HCT116 (cell line): Measurements from ENCODE around the gene PNRC2. TPM values are rescaled to one million over a fixed set of nuclear protein-coding genes. Genes with fewer than 3 reads are reported as not detected.

Source experiments
- ATAC-seq: fragments of 200-7000 bp; cut with Tn5 transposase; 2 replicates; pipeline ENCODE4 v1.9.1; 2020; ENCODE audit warnings: mild to moderate bottlenecking, moderate library complexity
- BruUV-seq: library from RNA; stranded (reverse); fragments of 400-500 nt; replicated peaks from 2 replicates; lab custom pipeline; 2021; lab: Mats Ljungman, UMichigan
- CTCF ChIA-PET: fragments of 300-600 bp; sonication (Branson Sonifier 250); formaldehyde crosslinking; loops from one replicate; lab custom pipeline; 2021; ENCODE audit warnings: antibody characterized with exemption; lab: Charles Lee
- POLR2A ChIA-PET: fragments of 300-600, 350-600 bp; sonication (Branson Sonifier 250); formaldehyde crosslinking; loops from one replicate; lab custom pipeline; 2021; ENCODE audit warnings: antibody characterized with exemption; lab: Charles Lee
- RAD21 ChIA-PET, 2 experiments: fragments of 300-600 bp; sonication (Branson Sonifier 250); formaldehyde crosslinking; loops; one replicate each; lab custom pipeline; 2023; ENCODE audit warnings: low total read pairs in 2 of 2; ENCODE audit not compliant: uncharacterized antibody in 2 of 2, unreplicated experiment in 2 of 2, low non-redundant PET in 1 of 2; lab: Charles Lee
- DNase-seq: peaks from one replicate; pipeline ENCODE4 v3.0.0-alpha.2; 2010; ENCODE audit warnings: low read depth, low spot score
- H2AFZ ChIP-seq: fragments of 200-600 bp; shearing (Covaris generic), sonication (generic); 2 replicates; pipeline ENCODE4 v1.6.1; 2017; ENCODE audit warnings: low read depth, mixed run types, mixed read lengths, antibody characterized with exemption, low read length; ENCODE audit not compliant: poor library complexity, severe bottlenecking
- H3K27ac ChIP-seq: 2 replicates; pipeline ENCODE4 v1.5.1; 2012; ENCODE audit warnings: low read depth, low read length
- H3K27me3 ChIP-seq: fragments of 200-600 bp; sonication (generic); 2 replicates; pipeline ENCODE4 v1.6.1; 2016; ENCODE audit warnings: mixed run types, low read length, mixed read lengths; ENCODE audit not compliant: insufficient read depth
- H3K36me3 ChIP-seq, 2 experiments: fragments of 200-500 bp in 1 of 2; fragments of 200-600 bp in 1 of 2; sonication (Bioruptor generic) in 1 of 2; sonication (generic) in 1 of 2; 2 replicates each; pipeline versions ENCODE4 v1.5.1 to v1.6.1; 2014 to 2016; ENCODE audit warnings: low read length in 2 of 2, inconsistent platforms in 1 of 2, mixed read lengths in 1 of 2, mixed run types in 1 of 2; ENCODE audit not compliant: insufficient read depth in 2 of 2, control insufficient read depth in 1 of 2
- H3K4me1 ChIP-seq, 2 experiments: fragments of 200-600 bp in 1 of 2; sonication (generic) in 1 of 2; 2 replicates each; pipeline versions ENCODE4 v1.5.1 to v1.6.1; 2012 to 2017; ENCODE audit warnings: low read length in 2 of 2, inconsistent platforms in 1 of 2, mild to moderate bottlenecking in 1 of 2, mixed read lengths in 1 of 2, mixed run types in 1 of 2, moderate library complexity in 1 of 2; ENCODE audit not compliant: insufficient read depth in 2 of 2, control insufficient read depth in 1 of 2
- H3K4me2 ChIP-seq: fragments of 200-600 bp; sonication (generic); 2 replicates; pipeline ENCODE4 v1.6.1; 2017; ENCODE audit warnings: mixed run types, low read length, mixed read lengths
- H3K4me3 ChIP-seq, 2 experiments: fragments of 200-600 bp in 1 of 2; sonication (generic) in 1 of 2; replicated peaks in 1 of 2; 2 replicates each; pipeline ENCODE4 v1.5.1; 2011 to 2016; ENCODE audit warnings: low read length in 2 of 2, control low read depth in 1 of 2, low read depth in 1 of 2, mild to moderate bottlenecking in 1 of 2, mixed read lengths in 1 of 2, mixed run types in 1 of 2
- H3K79me2 ChIP-seq: fragments of 200-600 bp; sonication (generic); 2 replicates; pipeline ENCODE4 v1.6.1; 2017; ENCODE audit warnings: mild to moderate bottlenecking, mixed run types, low read length, moderate library complexity, mixed read lengths; ENCODE audit not compliant: insufficient read depth
- H3K9ac ChIP-seq: fragments of 200-600 bp; sonication (generic); 2 replicates; pipeline ENCODE4 v1.6.1; 2016; ENCODE audit warnings: low read length, mixed read lengths
- H3K9me2 ChIP-seq: fragments of 200-600 bp; sonication (generic), shearing (Covaris generic); 2 replicates; pipeline ENCODE4 v1.6.1; 2017; ENCODE audit warnings: mixed run types, mild to moderate bottlenecking, moderate library complexity; ENCODE audit not compliant: insufficient read depth
- H3K9me3 ChIP-seq, 2 experiments: fragments of 200-500 bp in 1 of 2; fragments of 200-600 bp in 1 of 2; sonication (Bioruptor generic) in 1 of 2; sonication (generic) in 1 of 2; 2 replicates each; pipeline ENCODE4 v1.6.1; 2014 to 2017; ENCODE audit warnings: low read length in 2 of 2, mixed read lengths in 2 of 2, inconsistent platforms in 1 of 2, low read depth in 1 of 2, mild to moderate bottlenecking in 1 of 2, mixed run types in 1 of 2, moderate library complexity in 1 of 2; ENCODE audit not compliant: control insufficient read depth in 1 of 2, insufficient read depth in 1 of 2
- H4K20me1 ChIP-seq: fragments of 200-600 bp; sonication (generic), shearing (Covaris generic); 2 replicates; pipeline ENCODE4 v1.6.1; 2017; ENCODE audit warnings: mixed run types, mild to moderate bottlenecking, moderate library complexity; ENCODE audit not compliant: insufficient read depth
- ELF1 ChIP-seq: IDR thresholded peaks from 2 replicates; pipeline ENCODE4 v1.6.1; 2012; ENCODE audit warnings: low read depth, borderline replicate concordance
- FOSL1 ChIP-seq: IDR thresholded peaks from 2 replicates; pipeline ENCODE4 v1.6.1; 2012; ENCODE audit warnings: low read depth
- JUND ChIP-seq: IDR thresholded peaks from 2 replicates; pipeline ENCODE4 v1.6.1; 2012
- RAD21 ChIP-seq: IDR thresholded peaks from 2 replicates; pipeline ENCODE4 v1.6.1; 2012; ENCODE audit warnings: low read depth, mild to moderate bottlenecking
- REST ChIP-seq: IDR thresholded peaks from 2 replicates; pipeline ENCODE4 v1.6.1; 2012; ENCODE audit warnings: low read depth
- SP1 ChIP-seq: IDR thresholded peaks from 2 replicates; pipeline ENCODE4 v1.6.1; 2012; ENCODE audit warnings: low read depth
- YY1 ChIP-seq: IDR thresholded peaks from 2 replicates; pipeline ENCODE4 v1.6.1; 2011; ENCODE audit warnings: low read length, low read depth, moderate library complexity, mild to moderate bottlenecking; ENCODE audit not compliant: insufficient replicate concordance; ENCODE audit errors: extremely low read depth
- ZBTB33 ChIP-seq: IDR thresholded peaks from 2 replicates; pipeline ENCODE4 v1.6.1; 2011; ENCODE audit warnings: mild to moderate bottlenecking, low read length, moderate library complexity; ENCODE audit not compliant: insufficient replicate concordance; ENCODE audit errors: extremely low read depth
- ZNF274 ChIP-seq: fragments of 200-500 bp; sonication (Bioruptor generic); IDR thresholded peaks from 2 replicates; pipeline ENCODE4 v1.6.1; 2014; ENCODE audit warnings: mild to moderate bottlenecking, low read depth, low read length, inconsistent platforms
- intact Hi-C: fragments of 100-400 bp; cut with micrococcal nuclease; formaldehyde crosslinking; loops from 2 replicates; pipeline ENCODE4 v1.10.0; 2022
- total RNA-seq: library from RNA; stranded (reverse); gene quantifications from one replicate; pipeline ENCODE4 v1.2.1, GENCODE V29; 2021; ENCODE audit not compliant: unreplicated experiment

The PNRC2 gene
- total RNA-seq, 1 experiment from 2014 or later, result 92.1 TPM

- ATAC-seq (no peak), DNase-seq (no peak)
- BruUV-seq, result no TSS peak
- Histone ChIP-seq H4K20me1 (no peaks in the 10 kb centered on the region), H3K9me2 (no peaks in the 10 kb centered on the region)
- TF ChIP-seq JUND, result no peak
- TF ChIP-seq SP1, result no peak
- TF ChIP-seq FOSL1, result no peak
- no peak for TF ChIP-seq ZNF274
- TF ChIP-seq YY1, result no peak
- TF ChIP-seq ELF1, result no peak
- TF ChIP-seq RAD21, result no peak
- no peak for TF ChIP-seq ZBTB33
- no peak for TF ChIP-seq REST
- TF ChIP-seq, all 23 proteins: peak for 0
- Histone ChIP-seq H3K4me2 (no peak overlapping the region), H3K36me3 (no peaks in the 10 kb centered on the region), H3K27me3 (no peaks in the 10 kb centered on the region), H3K4me3 (no peak overlapping the region), H3K79me2 (no peaks in the 10 kb centered on the region), H2AFZ (no peak overlapping the region), H3K4me1 (peaks cover 0 to 4% of the 10 kb centered on the region in 2 experiments; a peak in 1 of 4 replicates), H3K9me3 (no peaks in the 10 kb centered on the region), H3K9ac (no peak overlapping the region), H3K27ac (no peak overlapping the region)
- intact Hi-C loops, result no loop called here
- POLR2A ChIA-PET, result no interaction called here
- CTCF ChIA-PET, result no interaction called here
- RAD21 ChIA-PET, result no interaction called here
These were observed 37.1 kb downstream of the PNRC2 start for GRCh38 chr1:23996700-23997229.
